ENCODE data around the gene CENPW. TPM values are rescaled to one million over a fixed set of nuclear protein-coding genes. Genes with fewer than 3 reads are reported as not detected.

CENPW gene
- polyA plus RNA-seq (2012; ENCODE audit: low read depth, missing spikeins), result 39.4 TPM

DNA sequence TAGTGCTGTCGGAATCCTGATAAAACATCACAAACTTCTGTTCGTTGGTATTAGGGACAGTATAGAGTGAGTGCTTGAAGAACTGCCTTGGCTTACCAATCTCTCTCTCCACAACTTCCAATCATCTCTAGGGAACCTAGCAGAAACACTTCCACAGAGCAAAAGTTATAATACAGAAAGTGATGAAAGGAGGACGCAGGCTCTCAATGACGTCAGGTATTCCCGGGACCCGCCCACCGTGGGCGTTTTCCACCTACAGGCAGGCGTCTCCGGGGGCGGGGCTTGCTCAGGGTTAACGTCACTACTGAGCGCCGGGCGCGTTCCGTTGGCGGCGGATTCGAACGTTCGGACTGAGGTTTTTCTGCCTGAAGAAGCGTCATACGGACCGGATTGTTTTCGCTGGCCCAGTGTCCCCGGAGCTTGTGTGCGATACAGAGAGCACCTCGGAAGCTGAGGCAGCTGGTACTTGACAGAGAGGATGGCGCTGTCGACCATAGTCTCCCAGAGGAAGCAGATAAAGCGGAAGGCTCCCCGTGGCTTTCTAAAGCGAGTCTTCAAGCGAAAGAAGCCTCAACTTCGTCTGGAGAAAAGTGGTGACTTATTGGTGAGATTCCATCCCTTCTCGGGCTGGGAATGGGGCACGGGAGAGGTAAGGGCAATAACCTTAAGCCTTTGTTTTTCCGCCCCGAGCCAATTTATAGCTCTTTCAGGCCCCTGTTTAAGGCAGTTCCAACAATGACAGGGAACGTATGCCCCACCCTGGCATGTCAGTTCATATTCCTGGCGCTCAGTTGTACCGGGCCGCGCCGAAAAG is at the start of gene CENPW:
Gene CENPW, plus strand, starts transcription at position 320 of the 814 bp plus-strand sequence. Its CDS starts 159 bp downstream, at position 479.
- TF ChIP-seq POU2F2 (IDR thresholded peaks at IDR 0.05; ENCODE audit: low read depth, low read length) (no peak), POLR2AphosphoS5 (IDR thresholded peaks at IDR 0.05; ENCODE audit: low read depth, low read length) (peak; percentile 67; the same call in 1 of the 2 replicates), SPI1 (IDR thresholded peaks at IDR 0.05; ENCODE audit: low read depth, low read length) (0 out of 2 replicates have a peak, but pooled peaks have one; percentile 27), PAX5 (IDR thresholded peaks at IDR 0.05; ENCODE audit: insufficient read depth, low read length, severe bottlenecking) (no peak), TAF1 (IDR thresholded peaks at IDR 0.05; ENCODE audit: low read depth, low read length) (0 out of 2 replicates have a peak, but pooled peaks have one; percentile 35), POLR2A (IDR thresholded peaks at IDR 0.05; ENCODE audit: low read depth, low read length) (peak; percentile 57; the same call in 1 of the 2 replicates)
- DNase-seq (ENCODE audit: insufficient read length, low spot score) (peak; percentile 50), FAIRE-seq (peak; percentile 98)

DNA sequence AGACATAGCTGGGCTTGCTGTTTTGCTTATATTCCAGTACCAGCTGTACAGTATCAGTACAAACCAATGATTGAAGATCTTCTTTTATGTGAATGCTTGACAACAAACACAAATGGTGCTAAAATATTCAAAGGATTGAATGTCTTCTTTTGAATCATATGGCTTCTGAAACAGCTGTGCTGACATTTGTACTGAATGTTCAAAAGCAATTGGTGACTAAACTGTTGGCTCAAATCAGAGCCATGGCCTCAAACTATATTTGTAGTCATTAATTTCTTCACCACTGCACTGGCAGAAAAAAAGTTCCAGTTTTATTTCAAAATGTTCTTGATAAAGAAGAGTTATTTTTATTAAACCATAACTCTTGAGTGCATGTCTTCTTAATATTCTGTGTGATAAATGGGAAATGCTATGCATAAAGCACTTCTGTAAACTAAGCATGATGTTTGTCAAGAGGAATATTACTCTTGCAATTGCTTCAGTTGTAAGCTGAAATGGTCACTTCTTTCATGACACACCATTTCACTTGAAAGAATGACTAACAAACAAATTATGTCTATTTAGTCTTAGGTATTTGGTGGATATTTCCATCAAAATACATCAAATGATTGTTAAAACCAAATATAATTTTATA is 45.9 kb upstream of the CENPW start:
- FAIRE-seq (no peak), DNase-seq (ENCODE audit: insufficient read length, low spot score) (no peak)
- TF ChIP-seq POU2F2 (IDR thresholded peaks at IDR 0.05; ENCODE audit: low read depth, low read length) (no peak), PAX5 (IDR thresholded peaks at IDR 0.05; ENCODE audit: insufficient read depth, low read length, severe bottlenecking) (no peak), SPI1 (IDR thresholded peaks at IDR 0.05; ENCODE audit: low read depth, low read length) (no peak), POLR2A (IDR thresholded peaks at IDR 0.05; ENCODE audit: low read depth, low read length) (no peak), TAF1 (IDR thresholded peaks at IDR 0.05; ENCODE audit: low read depth, low read length) (no peak), POLR2AphosphoS5 (IDR thresholded peaks at IDR 0.05; ENCODE audit: low read depth, low read length) (no peak)

DNA sequence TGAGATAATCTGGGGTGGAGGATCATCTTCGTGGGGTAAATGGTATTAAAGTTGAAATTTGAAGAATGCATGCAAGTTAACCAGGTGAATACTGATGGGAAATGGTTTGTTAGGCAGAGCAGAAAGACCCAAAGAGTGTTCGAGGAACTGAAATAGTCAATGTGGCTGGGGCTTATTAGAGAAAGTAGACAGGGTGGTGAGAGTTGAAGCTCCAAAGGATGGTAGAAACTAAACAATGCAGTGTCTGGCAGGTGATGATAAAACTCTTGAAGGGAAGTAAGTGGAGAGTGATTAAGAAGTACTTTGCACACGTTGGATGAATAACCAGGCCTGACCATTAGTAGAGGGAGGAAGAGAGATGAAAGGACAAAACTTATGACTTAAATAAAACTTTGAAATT is 39.8 kb upstream of the CENPW start:
- FAIRE-seq (peak; percentile 62), DNase-seq (ENCODE audit: insufficient read length, low spot score) (no peak)

DNA sequence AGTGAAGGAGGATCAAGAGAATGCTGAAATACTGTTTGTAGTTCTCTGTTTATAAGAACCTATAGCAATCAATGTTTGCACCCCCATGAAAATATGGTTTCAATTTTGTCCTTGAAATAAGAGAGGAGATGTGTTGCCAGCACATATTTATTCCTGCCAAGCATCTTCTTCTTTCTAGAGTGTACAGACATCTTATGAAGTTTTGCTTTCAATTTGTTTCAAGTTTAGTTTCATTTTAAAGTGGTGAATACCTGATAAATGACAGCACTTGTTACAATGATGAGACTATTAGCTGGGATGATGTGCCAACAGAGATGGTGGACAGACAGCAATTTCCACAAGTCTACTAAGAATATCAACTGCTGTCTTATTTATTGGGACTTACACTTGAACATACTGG is 39.2 kb upstream of the CENPW start:
- no peak for TF ChIP-seq POLR2AphosphoS5 (IDR thresholded peaks at IDR 0.05; ENCODE audit: low read depth, low read length)
- TF ChIP-seq POU2F2 (IDR thresholded peaks at IDR 0.05; ENCODE audit: low read depth, low read length), result no peak
- no peak for TF ChIP-seq SPI1 (IDR thresholded peaks at IDR 0.05; ENCODE audit: low read depth, low read length)
- TF ChIP-seq TAF1 (IDR thresholded peaks at IDR 0.05; ENCODE audit: low read depth, low read length), result no peak
- TF ChIP-seq POLR2A (IDR thresholded peaks at IDR 0.05; ENCODE audit: low read depth, low read length), result no peak
- no peak for TF ChIP-seq PAX5 (IDR thresholded peaks at IDR 0.05; ENCODE audit: insufficient read depth, low read length, severe bottlenecking)
- FAIRE-seq, result peak; percentile 67
- DNase-seq (ENCODE audit: insufficient read length, low spot score), result no peak

More for the DNA sequence above, 39.8 kb upstream of the CENPW start:
- 0 out of 2 replicates have a peak, but pooled peaks have one; percentile 42 for TF ChIP-seq SPI1 (IDR thresholded peaks at IDR 0.05; ENCODE audit: low read depth, low read length)
- no peak for TF ChIP-seq POLR2A (IDR thresholded peaks at IDR 0.05; ENCODE audit: low read depth, low read length)
- TF ChIP-seq PAX5 (IDR thresholded peaks at IDR 0.05; ENCODE audit: insufficient read depth, low read length, severe bottlenecking), result no peak
- no peak for TF ChIP-seq POU2F2 (IDR thresholded peaks at IDR 0.05; ENCODE audit: low read depth, low read length)
- TF ChIP-seq TAF1 (IDR thresholded peaks at IDR 0.05; ENCODE audit: low read depth, low read length), result no peak

DNA sequence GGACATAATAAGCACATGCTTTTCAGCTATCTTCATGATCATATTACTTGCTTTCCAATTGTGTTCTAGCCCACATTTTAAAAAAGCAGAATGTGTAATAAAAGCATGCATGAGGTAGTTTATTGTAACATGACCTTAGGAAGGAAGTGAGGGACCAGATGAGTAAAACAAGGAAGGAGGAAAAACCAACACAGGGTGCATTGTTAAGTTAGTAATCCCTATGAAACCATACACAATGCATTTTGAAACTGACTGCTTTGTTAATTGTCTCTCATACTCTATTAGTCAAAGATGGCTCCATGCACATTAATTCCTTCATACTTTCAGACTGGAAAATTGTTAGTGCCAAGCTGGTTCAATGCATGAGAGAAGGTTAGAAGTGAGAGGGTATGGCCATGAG is 37.7 kb upstream of the CENPW start:
- no peak for FAIRE-seq
- DNase-seq (ENCODE audit: insufficient read length, low spot score), result no peak

DNA sequence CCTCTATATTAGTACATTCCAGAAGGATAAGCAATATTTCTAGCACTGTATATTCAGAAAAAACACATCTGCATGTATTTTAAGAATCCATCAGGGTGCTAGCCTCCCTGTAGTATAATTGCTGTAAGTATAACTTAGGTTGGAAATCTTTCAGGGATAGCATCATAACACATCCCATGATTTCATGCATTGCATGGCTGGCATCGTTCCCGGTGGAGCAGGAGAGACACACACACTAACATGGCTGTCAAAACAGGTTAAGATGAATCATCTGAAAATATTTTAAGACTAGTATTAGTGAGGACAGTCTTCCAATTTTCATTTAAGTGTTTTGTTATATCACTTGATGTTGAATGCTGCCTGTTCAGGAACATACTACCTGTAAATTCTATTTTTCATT is 32.1 kb upstream of the CENPW start:
- no peak for FAIRE-seq
- TF ChIP-seq TAF1 (IDR thresholded peaks at IDR 0.05; ENCODE audit: low read depth, low read length), result no peak
- TF ChIP-seq POLR2AphosphoS5 (IDR thresholded peaks at IDR 0.05; ENCODE audit: low read depth, low read length), result no peak
- no peak for DNase-seq (ENCODE audit: insufficient read length, low spot score)

More for the DNA sequence above, 37.7 kb upstream of the CENPW start:
- TF ChIP-seq POU2F2 (IDR thresholded peaks at IDR 0.05; ENCODE audit: low read depth, low read length), result no peak
- no peak for TF ChIP-seq POLR2A (IDR thresholded peaks at IDR 0.05; ENCODE audit: low read depth, low read length)
- TF ChIP-seq PAX5 (IDR thresholded peaks at IDR 0.05; ENCODE audit: insufficient read depth, low read length, severe bottlenecking), result no peak
- TF ChIP-seq SPI1 (IDR thresholded peaks at IDR 0.05; ENCODE audit: low read depth, low read length), result no peak
- no peak for TF ChIP-seq POLR2AphosphoS5 (IDR thresholded peaks at IDR 0.05; ENCODE audit: low read depth, low read length)
- no peak for TF ChIP-seq TAF1 (IDR thresholded peaks at IDR 0.05; ENCODE audit: low read depth, low read length)

DNA sequence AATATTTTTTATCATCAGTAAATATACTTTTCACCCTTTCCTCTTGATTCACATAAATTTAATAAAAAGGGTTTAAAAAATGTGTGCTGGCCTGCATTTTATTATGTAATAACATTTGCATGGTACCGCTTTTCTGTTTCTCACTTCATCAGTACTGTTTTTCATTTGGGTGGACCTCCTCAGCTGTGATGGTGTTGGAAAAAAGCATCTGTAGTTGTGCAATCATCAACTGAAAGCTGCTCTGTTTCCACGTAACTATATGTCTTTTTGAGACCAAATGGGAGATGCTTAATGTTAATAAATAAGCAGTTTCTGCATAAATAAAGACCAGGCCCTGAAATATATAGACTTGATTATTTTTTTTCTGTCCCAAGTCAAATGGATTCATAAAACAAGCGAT is 31.6 kb upstream of the CENPW start:
- FAIRE-seq (no peak), DNase-seq (ENCODE audit: insufficient read length, low spot score) (no peak)
- TF ChIP-seq TAF1 (IDR thresholded peaks at IDR 0.05; ENCODE audit: low read depth, low read length), result no peak
- no peak for TF ChIP-seq POLR2AphosphoS5 (IDR thresholded peaks at IDR 0.05; ENCODE audit: low read depth, low read length)
- no peak for TF ChIP-seq PAX5 (IDR thresholded peaks at IDR 0.05; ENCODE audit: insufficient read depth, low read length, severe bottlenecking)
- no peak for TF ChIP-seq SPI1 (IDR thresholded peaks at IDR 0.05; ENCODE audit: low read depth, low read length)
- no peak for TF ChIP-seq POU2F2 (IDR thresholded peaks at IDR 0.05; ENCODE audit: low read depth, low read length)
- TF ChIP-seq POLR2A (IDR thresholded peaks at IDR 0.05; ENCODE audit: low read depth, low read length), result no peak

DNA sequence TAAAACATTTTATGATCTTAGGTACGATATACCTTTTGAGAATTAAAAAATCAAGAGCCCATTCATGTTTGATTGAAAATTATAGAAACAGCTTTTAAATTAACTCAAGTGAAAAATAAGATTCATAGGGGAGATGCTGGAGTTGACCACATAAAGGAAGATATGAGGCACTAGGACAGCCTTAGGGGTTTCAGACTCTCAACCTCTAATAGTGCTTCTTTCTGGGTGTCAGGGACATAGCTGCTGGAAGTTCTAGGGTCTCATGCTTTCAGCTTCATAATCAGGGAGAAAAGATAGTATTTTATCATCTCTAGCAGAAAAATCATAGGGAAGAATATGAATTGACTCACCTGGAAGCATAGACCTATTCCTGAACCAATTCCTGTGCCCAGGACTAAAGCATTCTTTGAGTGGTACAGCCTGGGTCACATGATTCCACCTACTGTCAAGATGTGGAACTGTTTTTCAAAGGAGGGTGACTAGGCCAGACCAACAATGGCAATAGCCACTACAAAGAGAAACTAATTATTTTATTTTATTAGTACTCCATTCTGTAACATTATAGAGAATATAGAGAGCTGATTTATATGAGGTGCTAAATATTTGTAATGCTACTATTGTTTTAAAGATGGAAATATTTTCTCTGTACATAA is 27.8 kb upstream of the CENPW start:
- DNase-seq (ENCODE audit: insufficient read length, low spot score) (no peak), FAIRE-seq (no peak)
- no peak for TF ChIP-seq PAX5 (IDR thresholded peaks at IDR 0.05; ENCODE audit: insufficient read depth, low read length, severe bottlenecking)
- no peak for TF ChIP-seq POLR2AphosphoS5 (IDR thresholded peaks at IDR 0.05; ENCODE audit: low read depth, low read length)
- no peak for TF ChIP-seq SPI1 (IDR thresholded peaks at IDR 0.05; ENCODE audit: low read depth, low read length)
- TF ChIP-seq POLR2A (IDR thresholded peaks at IDR 0.05; ENCODE audit: low read depth, low read length), result no peak
- no peak for TF ChIP-seq TAF1 (IDR thresholded peaks at IDR 0.05; ENCODE audit: low read depth, low read length)
- TF ChIP-seq POU2F2 (IDR thresholded peaks at IDR 0.05; ENCODE audit: low read depth, low read length), result no peak

DNA sequence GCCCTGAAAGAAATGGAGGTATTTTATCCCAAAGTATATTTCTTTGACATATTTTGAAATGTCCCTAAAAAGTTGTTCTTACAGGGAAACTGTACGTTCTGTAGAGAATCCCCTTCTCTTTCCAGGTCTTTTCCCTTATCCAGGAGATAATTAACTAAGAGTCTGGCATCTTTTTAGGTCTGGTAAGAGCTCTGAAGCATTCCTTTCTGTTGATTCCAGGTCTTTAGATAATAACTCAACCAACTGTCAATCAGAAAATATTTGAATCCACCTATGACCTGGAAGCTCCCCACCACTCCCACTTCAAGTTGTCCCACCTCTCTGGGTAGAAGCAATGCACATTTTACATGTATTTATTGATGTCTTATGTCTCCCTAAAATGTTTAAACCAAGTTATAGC is 26.0 kb upstream of the CENPW start:
- DNase-seq (ENCODE audit: insufficient read length, low spot score), result no peak
- no peak for TF ChIP-seq TAF1 (IDR thresholded peaks at IDR 0.05; ENCODE audit: low read depth, low read length)
- no peak for TF ChIP-seq SPI1 (IDR thresholded peaks at IDR 0.05; ENCODE audit: low read depth, low read length)
- no peak for TF ChIP-seq POLR2AphosphoS5 (IDR thresholded peaks at IDR 0.05; ENCODE audit: low read depth, low read length)
- no peak for TF ChIP-seq POLR2A (IDR thresholded peaks at IDR 0.05; ENCODE audit: low read depth, low read length)
- TF ChIP-seq POU2F2 (IDR thresholded peaks at IDR 0.05; ENCODE audit: low read depth, low read length), result no peak
- TF ChIP-seq PAX5 (IDR thresholded peaks at IDR 0.05; ENCODE audit: insufficient read depth, low read length, severe bottlenecking), result no peak
- FAIRE-seq, result no peak

Measured in GM12891 (cell line).